HG03575 (cell line): ENCODE measurements around the gene CPNE2.

Experiments used
- ATAC-seq: cut with Tn5 transposase; IDR thresholded peaks from one replicate; pipeline ENCODE4 v1.9.1; 2021; ENCODE audit not compliant: unreplicated experiment, insufficient number of reproducible peaks, low FRiP score; ENCODE audit errors: extremely low read depth

The CPNE2 gene

DNA sequence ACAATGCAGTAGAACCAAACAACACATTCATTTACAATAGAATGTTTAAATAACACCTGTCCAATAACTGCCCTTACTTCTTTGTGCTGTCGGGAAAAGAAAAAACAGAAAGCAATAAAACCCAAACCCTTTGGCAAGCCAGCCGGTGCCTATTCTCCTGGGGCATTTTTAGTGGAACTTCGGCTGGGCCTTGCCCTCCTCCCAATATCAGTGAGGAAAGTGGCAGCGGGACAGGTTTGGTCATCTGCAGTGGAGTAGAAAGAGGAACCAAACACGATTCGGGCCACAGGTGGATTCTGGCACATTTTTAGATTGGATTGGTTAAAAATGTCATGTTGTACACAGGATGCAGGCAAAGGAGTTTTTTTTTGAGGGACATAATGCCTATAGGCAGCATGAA is 61.5 kb downstream of the CPNE2 start:
- ATAC-seq = no peak

DNA sequence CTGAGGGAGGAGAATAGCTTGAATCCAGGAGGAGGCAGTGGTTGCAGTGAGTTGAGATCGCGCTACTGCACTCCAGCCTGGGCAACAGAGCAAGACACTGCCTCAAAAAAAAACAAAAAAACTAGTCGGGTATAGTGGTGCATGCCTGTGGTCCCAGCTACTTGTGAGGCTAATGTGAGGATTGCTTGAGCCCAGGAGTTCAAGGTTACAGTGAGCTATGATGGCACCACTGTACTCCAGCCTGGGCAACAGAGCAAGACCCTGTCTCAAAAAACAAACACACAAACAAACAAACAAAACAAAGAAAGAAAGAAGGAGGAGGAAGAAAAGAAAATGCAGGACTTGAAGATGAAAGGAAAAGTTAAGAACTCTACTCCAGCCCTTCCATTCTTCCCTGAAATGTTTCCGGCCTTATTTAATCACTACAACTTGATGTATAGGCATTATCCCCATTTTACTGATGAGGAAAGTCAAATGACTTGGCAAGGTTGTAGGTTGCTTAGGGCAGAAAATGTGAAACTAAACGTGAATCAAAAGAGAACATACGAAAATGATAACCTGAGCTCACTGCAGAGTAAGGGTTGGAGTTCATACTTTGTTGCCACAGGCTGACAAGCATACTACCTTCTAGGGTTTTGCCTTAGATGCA is 63.4 kb downstream of the CPNE2 start:
- no peak for ATAC-seq

DNA sequence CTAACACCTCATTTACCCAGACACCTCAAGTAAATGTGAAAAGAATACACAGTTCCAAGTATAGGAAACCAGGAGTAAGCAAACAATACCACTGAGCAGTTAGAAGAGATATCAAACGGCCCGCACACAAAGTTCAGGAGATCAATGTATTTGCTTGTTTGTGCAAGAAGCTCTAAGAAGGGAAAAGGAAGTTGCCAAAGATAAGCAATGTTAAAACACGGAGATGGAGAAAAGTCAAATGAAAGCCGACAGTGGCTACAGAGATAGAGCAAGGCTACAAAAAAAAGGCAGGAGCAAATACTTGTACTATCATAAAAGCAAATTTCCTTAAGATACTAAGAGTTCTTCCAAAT is 63.9 kb downstream of the CPNE2 start:
- ATAC-seq = no peak

DNA sequence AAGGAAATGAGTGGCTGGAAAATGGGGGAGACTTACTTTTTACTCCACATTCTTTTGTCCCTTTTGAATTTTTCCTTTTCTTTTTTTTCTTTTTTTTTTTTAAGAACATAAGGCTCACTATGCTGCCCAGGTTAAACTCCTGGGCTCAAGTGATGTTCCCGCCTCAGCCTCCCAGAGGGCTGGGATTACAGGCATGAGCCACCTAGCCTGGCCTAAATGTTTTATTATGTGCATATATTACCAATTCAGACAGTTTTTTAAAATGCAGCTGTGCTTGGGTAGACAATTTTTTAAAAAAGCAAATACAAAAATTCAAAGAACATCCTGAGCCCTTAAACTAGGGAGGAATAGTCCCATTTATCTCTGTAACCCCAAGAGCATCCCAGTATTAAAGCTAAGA is 65.2 kb downstream of the CPNE2 start:
- no peak for ATAC-seq

DNA sequence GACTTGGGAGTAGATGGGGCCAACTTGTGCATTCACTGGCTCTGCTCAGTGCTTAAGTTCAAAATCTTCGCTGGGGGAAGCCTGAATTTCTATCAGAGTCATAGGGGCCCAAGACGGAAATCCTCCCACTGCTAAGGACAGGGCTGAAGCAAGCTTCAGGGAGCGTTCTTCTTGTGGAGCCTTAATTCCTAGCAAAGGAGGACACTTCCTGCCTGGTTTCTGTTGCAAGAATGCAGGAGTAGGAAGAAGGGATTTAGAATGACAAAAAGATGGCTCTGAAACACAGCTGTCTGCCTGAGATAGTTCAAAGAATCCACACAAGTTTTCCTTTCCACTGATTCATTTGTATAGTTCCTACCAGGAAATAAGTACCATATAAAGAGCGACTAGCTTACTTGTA is 67.1 kb downstream of the CPNE2 start:
- ATAC-seq = no peak

DNA sequence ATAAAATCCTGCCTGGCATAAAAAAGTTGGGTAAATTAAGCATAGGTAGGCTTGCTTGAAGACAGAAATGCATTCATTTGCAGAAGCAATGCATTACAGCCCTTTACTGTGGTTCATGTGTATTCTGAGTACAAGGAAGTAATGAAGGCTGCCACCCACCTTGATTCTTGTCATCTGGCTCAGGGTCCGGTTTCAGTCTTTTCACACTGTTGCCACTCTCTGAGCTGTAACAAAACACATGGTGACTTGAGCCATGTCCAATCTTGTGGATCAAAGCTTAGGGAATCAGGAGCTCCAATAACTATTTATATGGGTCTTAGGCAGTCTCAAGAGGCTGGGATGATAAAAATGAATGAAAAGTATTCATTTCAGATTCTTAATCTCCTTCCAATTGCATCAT is 71.5 kb downstream of the CPNE2 start:
- ATAC-seq = no peak

DNA sequence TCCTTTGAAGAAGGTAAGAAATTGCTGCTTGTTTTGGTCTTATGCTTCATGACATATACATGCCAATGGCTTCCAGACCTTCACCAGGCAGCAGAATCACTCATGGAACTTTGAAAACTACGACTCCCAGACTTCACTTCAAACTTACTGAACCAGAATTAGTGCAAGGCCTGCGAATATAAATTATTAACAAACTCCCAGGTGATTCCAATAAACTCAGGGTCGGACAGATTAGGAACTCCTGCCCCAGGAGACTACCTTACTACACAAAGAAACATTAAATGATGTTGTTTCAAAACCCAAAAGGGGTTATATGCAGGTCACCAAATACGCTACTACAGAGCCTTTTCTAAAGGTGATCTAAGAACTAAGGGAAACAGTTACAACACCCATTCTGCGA is 73.1 kb downstream of the CPNE2 start:
- no peak for ATAC-seq

DNA sequence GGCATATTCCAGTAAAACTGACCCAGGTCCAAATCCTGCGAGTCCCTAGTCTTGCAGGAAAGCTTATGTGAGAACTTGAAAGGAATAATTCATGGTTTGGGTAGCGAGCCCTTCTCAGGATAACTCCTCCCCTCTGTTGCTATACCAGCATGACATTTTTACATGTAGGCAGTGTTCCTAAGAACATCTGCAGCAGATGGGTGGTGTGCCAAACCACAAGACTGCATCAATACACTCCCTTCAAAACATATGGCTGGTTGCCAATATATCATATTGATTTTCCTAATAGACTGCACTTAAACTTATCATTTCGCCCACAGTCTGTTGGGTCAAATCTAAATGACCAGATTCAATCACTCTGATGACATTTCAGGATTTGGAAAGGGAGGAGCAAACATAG is 73.6 kb downstream of the CPNE2 start:
- ATAC-seq = no peak

DNA sequence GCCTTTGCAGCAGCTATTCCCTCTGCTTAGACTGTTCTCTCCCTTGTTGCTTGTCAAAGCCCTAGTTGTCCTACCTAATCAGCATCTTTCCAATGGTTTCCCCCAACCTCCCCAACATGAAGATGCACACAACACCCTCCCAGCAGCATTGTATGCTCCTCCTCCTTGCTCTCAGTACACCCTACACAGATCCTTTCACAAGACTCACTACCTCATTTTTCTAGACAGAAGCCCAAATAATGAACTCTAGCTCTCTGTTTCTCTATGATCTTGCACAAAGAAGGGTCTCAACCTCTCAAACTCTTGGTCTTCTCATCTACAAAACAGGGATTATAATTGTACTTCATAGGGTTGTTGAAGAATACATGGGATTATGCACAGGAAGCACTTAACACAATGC is 74.1 kb downstream of the CPNE2 start:
- ATAC-seq = no peak

DNA sequence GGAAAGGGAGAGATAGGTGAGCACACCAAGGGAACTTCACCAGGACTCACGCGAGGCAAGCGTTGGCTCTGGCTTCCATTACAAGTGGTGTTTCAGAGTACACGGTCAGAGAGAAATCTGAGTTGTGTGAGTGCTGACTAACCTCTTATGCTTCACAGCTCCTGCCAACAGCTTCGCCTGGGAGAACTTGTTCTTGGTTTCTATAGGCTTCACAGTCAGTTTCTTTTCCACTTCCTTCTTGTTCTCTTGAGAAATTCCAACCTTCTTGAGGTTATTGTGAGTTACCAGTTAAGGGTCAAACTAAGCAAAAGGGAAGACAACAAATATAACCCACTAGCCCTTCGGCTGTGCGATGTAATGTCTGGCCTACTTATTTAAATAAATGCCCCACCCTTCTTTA is 74.6 kb downstream of the CPNE2 start:
- no peak for ATAC-seq

DNA sequence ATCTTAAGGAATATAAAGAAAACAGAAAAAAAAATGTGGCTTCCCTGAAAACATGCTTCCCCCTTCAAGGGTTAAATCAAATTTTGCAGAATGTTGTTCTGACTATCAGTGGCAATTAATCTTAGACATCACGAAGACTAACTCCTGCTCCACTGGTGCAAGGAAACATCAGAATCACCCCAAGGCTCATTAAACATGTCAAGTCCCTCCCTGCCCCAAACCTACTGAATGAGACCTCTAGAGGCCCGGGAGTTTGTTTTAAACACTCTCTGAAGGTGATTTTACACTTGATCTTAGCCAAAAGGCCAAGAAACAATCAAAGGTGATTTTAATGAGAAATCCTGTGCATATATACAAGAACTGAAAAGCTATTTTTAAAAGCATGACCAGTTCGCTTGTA is 75.2 kb downstream of the CPNE2 start:
- ATAC-seq = no peak

DNA sequence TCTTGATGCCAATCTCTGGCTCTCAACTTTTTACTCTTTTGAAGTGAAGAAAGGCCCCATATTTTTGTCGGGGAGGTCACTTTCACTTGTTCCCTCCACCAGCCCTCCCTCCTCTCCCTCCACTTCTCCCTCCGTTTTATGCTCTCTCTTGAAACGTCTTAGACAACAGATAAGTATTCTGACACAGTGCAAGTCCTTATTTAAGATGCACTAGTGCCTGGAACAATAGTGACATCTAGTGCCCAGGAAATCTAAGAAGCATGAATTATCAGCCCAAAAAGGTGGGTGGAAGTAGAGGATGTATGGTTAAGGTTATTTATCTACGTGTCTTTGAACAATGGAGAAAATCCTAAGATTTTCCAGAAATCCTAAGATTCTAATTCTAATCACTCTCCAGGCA is 75.6 kb downstream of the CPNE2 start:
- ATAC-seq = no peak

DNA sequence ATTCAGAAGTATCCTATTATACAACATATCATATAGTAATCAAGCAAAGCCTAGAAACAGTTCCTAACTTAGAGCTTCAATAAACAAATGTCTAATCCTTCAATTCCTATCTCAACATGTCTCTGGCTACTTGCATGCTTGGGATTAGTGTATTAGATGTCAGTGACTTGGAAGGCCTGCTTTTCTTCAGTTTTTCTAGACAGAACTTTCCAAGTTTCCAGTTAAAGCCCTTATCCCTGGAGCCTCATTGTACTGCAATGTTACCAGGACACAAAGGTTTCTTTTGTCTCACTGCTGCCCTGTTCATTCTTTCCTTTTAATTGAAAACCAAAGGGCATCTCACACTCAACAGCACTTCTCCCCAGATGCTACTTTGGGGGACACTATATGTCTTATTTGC is 76.9 kb downstream of the CPNE2 start:
- ATAC-seq = no peak

DNA sequence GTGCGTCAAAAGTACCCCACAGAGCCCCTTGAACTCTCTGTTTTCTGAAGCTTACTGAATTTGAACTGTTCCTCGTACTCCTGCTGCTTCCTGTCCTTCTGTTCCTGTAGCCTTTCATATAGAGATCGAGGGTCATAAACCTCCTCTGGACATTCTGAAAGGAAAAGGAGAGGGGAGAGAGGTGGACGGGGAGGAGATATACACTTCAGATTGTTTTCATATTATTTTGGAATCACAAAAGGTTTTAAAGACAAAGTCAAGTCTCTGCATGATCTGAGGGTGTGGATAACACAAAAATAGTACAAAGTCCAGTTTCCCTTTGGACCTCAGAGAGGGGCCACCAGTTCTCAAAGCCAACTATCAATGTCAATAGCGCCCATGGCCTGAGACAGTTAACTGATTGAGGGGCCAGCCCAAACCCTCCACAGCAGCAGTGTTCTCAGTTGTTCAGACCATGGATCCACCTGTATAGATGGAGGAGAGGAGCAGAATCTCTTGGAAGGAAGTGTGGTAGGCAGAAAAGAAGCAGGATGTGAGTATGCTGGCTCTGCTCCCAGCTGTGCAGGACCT is 80.4 kb downstream of the CPNE2 start:
- no peak for ATAC-seq

DNA sequence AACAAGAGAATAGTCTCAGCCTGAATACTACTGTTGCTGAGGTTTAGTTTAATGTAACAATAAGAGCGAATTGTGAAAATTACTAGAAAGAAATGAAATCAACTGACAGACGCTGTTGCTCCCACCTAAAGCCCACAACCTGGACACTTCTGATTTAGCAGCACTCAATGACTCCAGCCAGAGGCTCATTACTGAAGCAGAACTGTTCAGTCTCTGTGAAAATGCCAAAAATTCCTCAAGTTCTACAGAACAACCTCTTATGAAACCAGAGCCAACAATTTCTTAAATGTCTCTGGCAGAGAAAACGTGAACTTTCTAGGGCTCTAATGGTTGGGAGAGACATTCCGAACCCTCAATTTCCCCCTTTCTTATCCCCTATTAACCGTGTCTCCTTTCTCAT is 83.5 kb downstream of the CPNE2 start:
- no peak for ATAC-seq

DNA sequence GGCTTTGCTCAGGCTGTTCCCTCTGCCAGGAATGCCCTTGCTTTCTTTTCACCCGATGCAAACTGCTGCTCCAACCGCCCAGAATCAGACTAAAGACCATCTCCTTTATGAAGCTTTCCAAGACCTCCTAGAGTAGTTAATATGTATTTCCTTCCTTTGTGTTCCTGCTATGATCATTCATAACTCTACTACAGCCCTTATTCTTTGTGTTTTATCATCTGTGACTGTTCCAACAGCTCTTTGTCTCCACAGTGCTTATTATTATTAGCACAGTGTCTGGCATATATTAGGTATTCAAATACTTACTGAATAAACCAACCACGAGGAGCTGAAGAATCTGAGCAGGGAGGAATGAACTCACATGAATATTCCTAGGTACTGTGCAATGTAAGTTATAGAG is 85.8 kb downstream of the CPNE2 start:
- no peak for ATAC-seq

DNA sequence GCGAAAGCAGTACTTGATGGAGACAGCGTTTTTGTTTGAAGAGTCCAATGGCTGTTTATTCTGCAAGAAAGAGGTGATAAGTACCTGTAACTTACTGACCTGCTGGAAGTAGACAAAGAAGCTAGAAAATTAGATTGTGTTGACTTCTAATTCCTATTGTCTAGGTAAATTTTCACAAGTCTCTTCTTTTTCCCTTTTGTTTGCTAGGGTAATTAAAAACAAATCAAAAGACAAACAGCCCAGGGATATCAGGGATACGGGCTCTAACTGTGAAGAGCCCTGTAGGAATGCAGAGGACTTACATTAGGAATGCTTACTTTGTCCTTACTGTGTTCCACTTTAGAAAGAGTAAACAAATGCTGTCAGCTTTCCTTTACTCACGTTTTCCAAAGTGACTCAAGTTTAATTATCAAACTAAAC is 86.4 kb downstream of the CPNE2 start:
- no peak for ATAC-seq

DNA sequence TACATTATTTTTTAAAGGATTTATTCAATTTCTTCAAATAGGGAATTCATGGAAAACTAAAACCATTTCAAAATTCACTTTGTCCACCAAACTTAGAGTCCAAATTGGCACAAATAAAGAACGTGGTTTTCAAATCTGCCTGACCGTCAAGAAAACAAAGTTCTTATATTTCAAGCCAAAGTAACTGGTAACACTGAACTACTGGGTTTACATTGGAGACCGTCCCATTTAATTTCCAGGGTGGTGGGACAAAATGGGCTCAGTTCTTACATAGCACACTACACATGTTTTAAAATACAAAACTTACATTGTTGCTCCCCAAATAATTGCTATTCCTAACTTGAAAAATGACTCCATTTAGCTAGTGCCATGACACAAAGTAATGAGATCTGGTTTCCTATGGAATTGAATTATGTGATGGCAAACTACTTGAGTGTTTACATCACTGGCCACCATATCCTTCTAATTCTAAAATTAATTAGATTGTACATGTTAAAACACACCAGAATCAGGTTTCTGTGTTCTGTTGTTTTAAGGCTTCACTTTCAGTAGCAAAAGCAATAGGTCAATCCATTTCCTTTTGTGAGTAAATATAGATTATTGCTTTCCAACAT is 86.9 kb downstream of the CPNE2 start:
- ATAC-seq = no peak

DNA sequence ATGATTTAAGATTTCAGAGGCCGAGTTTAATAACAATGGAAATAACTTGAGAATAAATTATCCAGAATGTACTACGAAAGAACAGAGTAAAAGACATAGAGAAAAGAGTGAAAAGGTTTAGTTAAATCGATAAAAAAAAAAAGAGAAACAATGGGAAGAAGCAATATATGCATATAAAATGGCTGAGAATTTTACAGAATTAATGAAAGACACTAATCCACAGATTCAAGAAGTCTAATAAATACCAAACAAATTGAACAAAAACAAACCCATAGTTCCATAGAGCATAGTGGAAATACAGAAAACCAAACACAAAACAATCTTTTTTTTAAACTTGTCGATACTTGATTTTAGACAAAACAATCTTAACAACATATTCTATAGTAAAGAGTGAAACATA is 91.7 kb downstream of the CPNE2 start:
- no peak for ATAC-seq

DNA sequence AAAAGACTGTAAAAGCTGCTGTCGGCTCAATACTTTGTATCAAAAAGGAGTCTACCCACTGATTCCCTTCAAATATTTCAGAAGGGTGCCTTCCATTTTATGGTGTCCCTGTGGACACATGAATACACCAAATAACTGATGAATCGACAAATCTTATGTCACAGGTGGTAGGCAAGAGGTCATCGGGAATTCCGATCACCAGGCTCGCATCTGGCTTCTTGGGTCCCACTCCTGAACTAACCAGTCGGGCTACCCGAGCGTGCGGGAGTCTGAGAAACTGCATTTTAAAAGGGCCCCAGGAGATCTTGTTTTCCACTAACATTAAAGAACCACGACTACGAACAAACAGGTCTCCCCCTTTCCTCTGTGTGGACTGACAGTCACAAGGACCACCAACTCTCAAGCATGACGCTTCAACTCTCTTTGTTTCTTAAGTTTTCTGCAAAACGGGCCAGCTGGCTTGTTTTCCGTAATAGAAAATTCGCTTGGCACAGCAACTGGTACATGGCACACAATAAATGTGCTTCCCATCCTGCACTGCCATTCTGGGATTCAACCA is 92.6 kb downstream of the CPNE2 start:
- no peak for ATAC-seq
